GM21528 (cell line): Measurements from ENCODE around the gene BTBD17.

ENCODE experiments used
- ATAC-seq: cut with Tn5 transposase; IDR thresholded peaks from one replicate; pipeline ENCODE4 v1.9.1; 2021; ENCODE audit warnings: mild to moderate bottlenecking, moderate library complexity; ENCODE audit not compliant: unreplicated experiment, low FRiP score

The BTBD17 gene

DNA sequence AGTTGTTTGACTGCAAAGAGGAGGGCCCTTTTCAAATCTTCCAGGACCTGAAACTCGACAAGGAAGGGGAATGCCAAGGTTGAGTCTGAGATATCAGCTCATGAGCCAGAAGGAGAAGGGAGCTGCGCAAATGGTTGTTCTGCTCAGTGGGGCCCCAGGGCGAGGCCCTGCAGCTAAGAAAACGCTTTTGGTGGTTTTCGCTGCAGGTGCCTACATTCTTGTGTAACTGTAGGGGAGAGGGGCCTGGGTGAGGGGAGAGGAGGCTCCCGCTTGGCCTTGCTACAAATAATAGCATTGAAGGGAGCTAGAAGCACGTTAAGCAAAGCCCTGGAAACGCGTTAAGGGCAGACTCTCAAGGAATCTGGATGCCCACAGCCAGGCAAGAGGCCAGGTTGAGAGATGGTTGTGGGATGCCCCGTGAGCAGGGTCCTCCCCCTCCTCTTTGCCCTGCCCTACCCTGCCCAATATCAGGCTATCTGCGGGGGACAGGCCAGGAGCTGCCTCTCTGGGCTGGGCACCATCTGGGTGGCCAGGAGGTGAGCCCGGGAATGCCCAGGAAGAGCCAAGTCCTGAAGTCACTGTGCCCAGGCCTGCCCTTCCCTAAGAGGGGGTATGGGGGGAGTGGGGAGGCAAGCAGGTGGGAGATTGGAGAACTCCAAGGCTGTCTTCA lies 27.6 kb upstream of the BTBD17 start:
- ATAC-seq: no peak

DNA sequence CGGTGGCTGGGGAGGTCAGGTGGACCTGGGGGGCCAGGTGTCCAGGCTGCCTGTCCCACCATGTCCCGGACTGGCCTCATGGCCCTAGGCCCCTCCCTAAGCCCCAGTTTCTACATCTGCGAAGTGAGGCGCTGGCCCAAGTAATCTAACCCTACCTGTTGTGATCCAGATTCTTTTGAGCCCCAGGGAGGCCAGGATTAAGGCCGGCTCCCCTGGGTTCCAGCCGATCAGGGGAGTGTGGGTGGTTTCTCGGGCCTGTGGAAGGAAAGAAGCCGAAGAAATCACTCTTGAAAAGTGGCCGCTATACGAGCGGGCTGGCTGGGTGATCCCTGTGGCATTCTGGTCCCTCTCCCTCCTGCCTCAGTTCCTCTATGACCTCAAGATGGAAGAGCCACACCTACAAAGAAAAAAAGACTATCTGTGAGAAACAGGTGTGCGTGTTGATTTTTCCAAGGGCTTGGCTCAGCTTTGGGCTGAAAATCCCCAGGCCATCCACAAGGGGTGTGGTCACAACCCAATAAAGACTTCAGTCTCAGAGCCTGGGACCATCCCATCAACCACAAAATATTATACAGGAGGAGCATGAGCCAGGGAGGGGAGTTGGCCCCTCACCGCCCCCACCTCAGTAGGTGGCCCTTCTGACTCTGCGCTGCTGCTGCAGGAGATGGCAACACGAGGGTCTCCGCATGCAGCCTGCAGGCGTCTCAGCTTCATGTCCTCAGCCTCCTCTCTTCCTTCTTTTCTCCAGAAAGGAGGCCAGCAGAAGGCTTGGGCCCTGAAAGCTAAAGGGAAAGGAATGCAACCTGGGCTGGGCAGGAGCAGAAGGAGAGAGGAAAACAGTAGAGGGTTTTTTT lies 25.9 kb upstream of the BTBD17 start:
- ATAC-seq: no peak

DNA sequence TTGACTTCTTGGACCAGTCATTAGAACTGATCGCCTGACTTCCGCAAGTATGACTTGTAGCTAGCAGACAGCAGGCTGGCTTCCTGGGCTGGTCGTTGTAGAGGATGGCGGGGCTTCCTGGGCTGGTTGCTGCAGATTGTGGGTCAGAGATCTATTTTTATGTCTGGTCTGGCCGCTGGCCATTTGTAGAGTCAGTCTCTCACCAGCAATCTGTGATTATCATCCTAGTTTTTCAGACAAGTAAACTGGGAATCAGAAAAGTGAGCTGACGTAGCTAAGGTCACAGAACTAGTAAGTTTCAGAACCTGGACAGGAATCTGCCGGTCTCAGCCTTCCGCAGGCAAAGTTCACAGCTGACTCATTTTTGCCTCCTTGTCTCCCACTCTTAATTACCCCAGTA lies 24.7 kb upstream of the BTBD17 start:
- ATAC-seq: no peak

DNA sequence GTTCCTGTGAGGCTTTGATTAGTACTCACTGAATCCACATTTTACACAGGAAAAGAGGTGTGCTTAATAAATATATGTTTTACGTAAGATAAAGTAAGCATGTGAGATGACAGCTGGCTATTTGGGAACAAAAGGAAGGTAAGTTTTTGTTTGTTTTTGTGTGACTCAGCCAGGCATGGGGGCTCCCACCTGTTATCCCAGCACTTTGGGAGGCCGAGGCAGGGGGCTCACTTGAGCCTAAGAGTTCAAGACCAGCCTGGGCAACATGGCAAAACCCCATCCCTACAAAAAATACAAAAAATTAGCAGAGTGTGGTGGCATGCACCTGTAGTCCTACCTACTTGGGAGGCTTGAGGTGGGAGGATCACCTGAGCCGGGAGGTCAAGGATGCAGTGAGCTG lies 23.5 kb upstream of the BTBD17 start:
- ATAC-seq: no peak

DNA sequence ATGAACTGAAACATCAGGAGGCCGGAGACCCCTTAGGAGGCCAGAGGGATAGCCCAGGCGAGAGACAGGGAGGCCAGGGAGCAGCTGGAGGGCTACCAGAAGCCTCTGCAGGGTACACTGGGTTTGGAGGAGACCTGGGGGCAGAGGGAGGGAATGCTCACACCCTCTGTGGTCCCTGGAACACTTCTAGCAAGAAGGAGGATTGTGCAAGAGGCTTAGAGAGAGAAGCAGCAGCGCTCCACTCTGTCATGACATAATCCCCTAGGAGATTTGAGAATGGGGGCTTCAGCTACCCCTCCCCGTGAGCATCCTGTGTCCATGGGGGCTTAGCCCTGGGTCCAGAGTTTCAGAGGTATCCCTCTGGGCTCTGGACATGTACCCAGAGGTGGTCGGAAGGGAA lies 21.5 kb upstream of the BTBD17 start:
- no peak for ATAC-seq

DNA sequence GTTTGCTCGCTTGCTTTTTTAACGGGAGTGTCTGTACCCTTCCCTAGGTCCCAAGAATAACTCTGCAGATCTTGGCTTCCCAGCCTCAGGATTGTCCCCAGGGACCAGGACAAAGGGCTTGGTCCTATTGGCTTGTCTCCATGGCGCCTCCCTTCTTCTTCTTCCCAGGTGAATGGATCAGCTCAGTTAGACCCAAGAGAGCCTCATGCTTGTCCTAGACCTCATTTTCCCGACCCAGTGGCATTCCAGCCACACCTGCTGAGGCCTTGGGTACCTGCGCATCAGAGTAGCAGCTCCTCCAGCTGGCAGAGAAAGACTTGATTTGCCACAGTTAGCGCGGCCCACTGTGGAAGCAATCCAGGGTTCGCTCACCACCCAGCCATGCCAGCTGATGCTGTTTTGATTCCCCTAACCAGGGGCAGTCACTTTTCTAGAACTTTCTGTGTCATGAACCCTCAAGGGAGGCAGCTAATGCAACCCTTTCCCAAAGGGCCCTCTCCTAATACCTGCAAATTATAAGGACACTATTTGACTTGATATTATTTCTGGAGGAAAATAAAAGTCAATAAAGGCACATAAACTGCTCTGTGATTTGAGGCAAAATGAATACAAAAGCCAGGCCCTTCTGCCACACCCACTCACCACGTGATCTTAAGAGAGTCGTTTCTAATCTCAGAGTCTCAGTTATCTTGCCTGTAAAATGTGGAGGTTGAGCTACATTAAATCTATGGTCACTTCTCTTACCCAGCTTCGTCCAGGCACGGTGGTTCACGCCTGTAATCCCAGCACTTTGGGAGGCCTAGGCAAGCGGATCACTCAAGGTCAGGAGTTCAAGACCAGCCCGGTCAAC lies 19.5 kb upstream of the BTBD17 start:
- ATAC-seq: no peak

DNA sequence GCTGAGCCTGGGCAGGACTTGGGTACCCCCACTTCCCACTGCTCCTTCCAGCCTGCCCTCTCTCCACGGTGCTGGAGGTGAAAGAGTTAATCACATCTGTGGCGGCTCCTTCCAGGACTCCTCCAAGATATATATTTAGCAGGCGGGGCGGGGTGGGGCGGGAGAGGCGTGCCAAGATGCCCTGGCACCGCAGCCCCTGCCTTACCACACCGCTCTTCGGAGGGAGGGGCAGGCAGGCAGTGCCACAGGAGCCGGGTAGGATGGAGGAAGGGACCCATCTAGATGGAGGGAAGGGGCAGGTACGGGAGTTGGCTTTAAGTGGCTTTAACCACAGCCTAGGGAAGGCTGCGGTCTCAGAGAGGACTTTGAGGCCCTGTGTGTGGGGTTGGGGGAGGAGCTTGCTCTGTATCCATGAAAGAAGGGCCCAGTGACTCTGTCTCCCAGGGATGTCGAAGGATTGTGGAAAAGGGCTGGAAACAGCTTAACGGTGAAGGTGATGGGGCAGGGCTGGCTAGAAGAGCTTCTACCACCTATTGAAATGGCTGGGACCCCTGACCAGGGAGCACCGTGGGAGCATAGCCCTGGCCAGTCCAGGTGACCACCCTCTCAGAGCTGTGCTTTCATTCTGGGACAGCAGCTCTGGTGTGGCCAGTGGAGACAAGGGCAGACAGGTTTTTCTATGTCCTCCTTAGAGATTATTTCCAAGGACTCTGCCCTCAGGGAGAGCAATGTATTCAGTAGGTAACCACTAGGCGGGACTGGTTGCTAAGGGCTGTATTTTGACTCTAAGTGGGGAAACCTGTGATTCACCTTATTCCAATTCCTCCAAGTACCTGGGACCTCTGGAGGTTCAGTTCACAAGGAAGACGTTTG lies 18.7 kb upstream of the BTBD17 start:
- ATAC-seq: no peak

DNA sequence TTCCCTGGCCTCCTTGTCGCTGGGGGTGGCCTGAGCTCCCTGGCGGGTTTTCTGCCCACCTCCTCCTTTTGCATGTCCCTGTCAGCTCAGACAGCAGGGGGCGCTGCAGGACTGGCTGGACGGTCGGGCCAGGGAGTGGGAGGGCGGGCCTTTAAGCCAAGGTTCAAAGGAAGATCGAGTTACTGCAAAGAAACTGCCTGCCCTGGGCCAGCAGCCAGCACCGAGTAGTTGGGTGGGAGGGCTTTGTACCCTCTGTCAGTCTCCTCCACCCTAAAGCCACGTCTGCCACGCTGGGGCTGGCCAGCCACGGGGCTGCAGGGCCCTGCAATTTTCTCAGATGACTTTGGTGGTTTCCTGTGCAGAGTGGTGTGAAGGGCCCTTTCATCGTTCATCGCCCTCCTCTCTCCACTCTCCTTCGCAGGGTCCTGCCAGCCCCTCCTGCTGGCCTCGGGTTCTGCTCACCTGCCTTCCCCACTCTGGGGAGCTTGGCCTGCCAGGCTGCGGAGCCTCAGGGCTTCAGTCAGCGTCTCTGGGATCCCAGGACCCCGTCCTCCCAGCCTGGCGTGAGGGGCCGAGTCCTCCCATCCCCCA lies 17.9 kb upstream of the BTBD17 start:
- ATAC-seq: no peak

DNA sequence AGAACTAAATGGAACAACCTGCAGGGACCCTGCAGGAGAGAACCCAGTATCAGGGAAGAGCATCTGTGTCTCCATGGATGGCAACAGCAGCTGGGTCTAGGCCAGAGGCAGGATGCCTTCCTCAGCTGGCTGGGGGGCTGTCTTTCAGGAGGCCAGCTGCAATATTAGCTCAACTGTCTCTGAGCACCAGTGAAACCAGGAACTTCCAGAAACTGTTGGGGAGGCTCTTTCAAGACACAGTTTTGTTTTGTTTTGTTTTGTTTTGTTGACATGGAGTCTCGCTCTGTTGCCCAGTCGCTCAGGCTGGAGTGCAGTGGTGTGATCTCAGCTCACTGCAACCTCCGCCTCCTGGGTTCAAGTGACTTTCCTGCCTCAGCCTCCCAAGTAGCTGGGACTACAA lies 13.2 kb upstream of the BTBD17 start:
- no peak for ATAC-seq

DNA sequence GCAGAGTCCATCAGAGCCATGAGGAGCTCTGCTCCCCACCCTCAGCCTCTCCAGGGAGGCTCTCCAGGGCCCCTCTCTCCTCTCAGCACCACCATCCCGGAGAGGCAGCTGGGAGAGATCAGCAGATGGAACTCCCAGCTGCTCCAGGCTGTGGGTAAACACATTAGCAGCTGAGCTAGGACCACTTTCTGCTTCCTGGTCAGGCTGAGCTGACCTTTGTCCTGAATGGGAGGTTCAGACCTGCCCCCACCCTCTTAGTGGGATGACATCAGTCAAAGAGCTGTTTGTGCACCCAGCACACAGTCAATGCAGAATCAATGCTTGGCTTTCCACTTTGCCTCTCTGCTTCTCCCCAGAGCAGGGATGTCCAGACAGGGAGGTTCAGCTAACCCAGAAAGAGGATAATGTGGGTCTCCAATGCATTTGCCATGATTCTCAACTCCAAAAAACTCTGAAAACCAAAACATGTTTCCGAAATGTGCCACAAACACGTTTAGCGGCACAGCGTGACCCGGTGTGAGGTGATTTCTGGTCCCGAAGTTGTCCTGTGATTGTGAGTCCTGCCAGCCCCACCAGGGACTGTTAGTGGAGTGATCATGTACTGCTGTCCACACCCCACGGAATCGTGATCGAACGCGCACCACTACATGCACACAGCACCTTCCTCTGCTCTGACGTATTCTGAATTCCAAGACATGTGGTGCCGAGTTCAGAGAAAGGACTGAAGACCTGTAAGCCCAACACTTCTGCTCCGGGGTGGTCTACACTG lies 12.4 kb upstream of the BTBD17 start:
- ATAC-seq: no peak

DNA sequence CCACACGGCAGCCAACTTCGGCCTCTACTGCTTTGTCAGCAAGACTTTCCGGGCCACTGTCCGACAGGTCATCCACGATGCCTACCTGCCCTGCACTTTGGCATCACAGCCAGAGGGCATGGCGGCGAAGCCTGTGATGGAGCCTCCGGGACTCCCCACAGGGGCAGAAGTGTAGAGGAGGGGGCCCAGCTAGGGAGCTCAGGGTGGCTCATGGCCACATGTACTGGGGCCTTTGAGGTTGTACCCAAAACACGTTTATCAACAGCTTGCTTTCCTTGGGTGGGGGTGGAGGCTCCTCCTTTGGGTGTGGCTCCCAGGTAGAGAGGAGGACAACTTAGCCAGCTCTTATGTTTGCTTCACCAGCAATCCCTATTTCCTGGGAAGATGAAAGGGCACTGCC lies 10.8 kb upstream of the BTBD17 start:
- ATAC-seq: no peak

DNA sequence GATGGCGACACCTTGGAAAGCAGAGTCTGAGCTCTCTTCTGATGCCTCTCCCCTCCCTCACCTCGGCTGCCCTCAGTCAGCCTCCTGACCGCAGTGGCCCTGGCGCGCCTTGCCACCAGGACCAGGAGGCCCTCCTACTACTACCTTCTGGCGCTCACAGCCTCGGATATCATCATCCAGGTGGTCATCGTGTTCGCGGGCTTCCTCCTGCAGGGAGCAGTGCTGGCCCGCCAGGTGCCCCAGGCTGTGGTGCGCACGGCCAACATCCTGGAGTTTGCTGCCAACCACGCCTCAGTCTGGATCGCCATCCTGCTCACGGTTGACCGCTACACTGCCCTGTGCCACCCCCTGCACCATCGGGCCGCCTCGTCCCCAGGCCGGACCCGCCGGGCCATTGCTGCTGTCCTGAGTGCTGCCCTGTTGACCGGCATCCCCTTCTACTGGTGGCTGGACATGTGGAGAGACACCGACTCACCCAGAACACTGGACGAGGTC lies 10.0 kb upstream of the BTBD17 start:
- ATAC-seq: no peak

DNA sequence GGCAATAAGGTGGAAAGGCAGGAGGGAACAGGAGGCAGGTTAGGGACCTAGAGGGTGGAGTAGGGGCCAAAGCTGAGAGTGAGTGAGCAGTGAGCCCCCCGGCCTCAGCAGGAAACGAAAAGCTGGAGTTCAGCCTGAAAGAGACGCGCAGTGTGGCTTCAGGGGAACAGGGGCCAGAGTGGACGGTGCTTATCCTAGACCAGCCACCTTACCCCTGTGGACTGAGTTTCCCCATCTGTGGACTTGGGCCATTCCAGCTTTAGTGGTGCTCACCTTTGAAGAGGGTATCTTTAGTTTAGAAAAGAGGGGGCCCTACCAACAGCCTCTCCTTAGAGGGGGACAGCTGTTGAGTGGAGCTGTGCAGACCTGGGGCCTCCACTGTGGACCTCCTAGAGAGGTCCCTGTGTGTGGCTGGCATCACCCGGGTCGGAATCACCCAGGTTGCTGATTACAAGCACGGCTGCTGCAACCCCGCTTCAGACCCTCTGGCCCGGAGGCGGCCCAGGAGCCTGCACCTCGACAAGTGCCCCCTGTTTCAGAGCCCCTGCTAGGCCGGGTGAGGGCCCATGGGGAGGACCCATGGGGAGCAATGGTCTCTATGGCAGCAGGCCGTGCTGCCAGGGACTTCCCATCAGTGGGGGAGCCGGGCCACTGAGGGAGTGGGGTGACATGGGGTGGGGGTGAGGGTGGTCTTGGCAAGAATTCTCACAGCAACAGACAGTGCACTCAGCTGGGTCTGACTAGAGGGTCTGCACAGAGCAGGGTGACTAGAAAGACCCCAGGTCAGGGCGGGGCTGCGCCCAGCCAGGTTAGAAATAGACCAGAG lies 8.2 kb upstream of the BTBD17 start:
- ATAC-seq: no peak

DNA sequence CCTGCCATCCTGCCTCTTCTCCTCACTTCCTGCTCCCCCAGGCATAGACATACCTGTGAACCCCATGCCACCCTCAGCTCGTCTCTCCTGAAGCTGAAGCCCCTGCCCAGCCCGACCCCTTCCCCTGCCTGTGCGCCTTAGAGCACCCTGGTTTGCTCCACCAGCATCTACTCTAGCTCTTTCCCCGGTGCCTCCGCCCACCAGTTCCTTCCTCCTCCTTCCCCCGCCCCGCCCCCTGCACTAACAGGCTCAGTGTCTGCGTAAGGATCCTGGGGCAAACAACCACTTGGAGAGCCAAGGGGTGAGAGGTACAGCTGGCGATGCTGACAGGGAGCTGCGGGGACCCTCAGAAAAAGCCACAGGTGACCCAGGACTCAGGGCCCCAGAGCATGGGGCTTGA lies 7.6 kb upstream of the BTBD17 start:
- ATAC-seq: no peak

DNA sequence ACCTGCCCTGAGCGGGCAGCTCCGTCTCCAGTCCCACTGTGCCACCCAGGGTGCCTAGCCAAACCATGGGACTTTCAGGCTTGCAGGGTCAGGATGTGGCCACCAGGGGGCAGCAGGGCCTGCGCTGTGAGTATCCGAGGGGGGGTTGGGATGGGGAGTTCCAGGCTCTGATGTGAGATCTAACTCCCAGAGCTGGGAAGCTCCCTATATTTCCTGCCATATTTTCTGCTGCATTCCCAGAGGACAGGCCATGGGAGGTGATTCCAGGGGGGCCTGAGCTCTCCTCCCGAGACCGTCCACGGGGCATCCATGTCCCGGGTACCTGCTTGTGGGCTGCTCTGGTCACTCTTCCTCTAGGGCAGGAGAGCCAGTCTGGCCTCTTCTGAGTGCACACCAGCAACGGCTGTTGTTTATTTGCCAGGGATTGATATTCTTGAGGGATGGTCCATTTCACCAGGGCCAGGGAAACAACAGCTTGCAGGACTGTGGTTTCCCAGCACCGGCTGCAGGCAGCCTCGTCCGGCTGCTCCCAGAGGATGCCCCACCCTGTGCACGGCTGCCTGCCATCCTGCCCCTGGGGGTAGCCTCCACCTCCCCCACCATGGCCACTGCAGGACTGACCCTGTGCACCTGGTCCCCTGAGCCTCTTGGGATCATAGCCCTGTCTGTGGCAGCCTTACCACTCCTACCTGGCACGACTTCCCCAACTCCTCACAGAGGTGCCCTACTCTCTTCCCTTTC lies 6.8 kb upstream of the BTBD17 start:
- no peak for ATAC-seq

DNA sequence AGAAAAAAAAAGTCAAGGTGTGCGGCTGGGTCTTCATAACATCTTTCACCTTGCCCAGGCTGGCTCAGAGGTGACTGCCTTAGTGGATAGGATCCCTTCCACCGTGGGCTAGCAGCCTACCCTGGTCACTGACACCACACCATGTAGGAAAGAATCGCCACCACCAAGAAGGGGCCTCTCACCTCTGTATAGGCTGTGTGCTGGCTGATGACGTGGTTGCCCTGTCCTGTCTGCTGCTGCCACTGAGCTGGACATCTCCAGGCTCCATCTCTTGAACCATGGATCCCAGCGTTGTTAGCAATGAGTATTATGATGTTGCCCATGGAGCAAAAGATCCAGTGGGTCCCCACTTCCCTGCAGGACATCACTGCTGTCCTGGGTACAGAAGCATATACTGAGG lies 5.5 kb upstream of the BTBD17 start, which contains the start of gene GPR142:
TSS of gene GPR142 (plus strand) at position 301 of the 400 bp plus-strand sequence. CDS start 2,035 bp downstream, outside the sequence.
- no peak for ATAC-seq

DNA sequence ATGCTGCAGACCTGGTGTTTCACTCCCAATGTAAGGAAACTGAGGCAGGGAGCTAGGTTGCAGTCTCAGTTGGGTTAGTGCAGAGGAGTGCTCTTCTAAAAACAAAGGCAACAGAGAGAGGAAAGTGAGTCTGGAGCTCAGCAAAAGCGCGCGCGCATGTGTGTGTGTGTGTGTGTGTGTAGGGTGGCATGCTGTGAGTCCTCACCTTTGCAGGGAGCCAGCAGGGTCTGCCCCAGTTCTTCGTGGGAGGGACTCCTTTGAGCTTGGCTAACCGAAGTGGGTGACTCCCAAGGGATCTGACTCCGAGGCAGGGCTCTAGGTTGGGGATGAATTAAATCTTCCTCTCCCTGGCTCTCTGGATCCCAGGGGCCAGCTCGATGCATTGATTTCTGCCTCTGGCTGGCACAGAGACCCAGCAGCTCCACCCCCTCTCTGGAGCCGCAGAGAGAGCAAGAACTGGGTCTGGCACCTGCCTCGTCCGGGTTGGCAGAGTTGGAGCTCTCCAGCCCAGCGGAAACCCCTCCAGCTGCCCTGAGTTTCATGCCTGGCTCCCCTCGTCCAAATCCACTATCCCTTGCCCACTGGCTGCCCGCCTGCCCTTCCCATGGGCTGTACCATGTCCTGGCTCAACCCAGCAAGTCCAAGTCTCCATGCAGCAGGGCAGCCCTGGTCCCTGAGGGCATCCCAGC lies 1.3 kb upstream of the BTBD17 start:
- no peak for ATAC-seq
